Measurements from ENCODE around the gene CARHSP1.

CARHSP1 gene

DNA sequence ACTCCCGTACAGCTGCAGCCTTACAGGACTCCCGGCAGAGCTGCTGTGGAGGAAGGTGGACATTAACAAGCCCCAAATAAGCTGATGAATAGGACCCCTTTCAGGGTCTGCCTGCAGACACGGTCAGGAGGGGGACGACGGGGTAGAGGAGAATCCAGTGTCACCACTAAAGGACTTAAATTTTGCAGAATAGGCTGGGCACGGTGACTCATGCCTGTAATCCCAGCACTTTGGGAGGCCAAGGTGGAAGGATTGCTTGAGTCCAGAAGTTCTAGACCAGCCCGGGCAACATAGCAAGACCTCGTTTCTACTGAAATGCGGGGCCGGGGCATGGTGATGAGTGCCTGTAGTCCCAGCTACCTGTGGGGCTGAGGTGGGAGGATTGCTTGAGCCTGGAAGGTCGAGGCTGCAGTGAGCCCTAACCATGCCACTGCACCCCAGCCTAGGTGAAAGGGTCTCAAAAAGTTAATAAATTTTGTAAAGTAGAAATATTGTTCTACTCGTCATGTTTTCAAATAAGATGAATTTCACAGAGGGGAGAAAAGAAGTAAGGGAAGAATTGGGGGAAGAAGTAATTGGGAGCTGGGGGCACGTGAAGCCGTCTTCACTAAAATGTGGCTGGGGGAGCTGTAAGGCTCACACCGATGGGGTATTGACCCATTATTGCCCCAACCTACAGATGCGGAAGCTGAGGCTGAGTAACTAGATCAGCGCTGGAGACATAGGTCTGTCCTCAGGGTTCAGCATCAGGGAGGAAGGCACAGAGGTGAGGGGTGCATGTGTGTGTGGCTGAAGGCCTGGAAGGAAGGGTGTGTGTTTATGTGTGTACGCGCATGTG is 18.0 kb upstream of the CARHSP1 start:
- TF ChIP-seq ZBTB17 (tag by site-specific recombination; IDR thresholded peaks at IDR 0.05) (0 out of 2 replicates have a peak, but pooled peaks have one; percentile 21), GLIS1 (tag by site-specific recombination; IDR thresholded peaks at IDR 0.05) (peak; percentile 80), OSR2 (tag by site-specific recombination; IDR thresholded peaks at IDR 0.05) (no peak)
- POLR2A ChIA-PET = interaction anchor here (1.0 kb wide), 1 partner anchor 18 kb away, joined by 3 read pairs; the partner anchor contains the start of gene CARHSP1
- Histone ChIP-seq H3K9me3 (ENCODE audit: control insufficient read depth, insufficient read depth, low read depth, low read length) (no peaks in the 10 kb centered on the region), H3K27ac (ENCODE audit: extremely low read depth, low read depth, low read length) (no peak overlapping the region), H3K4me1 (ENCODE audit: control insufficient read depth, insufficient read depth, low read length) (no peaks in the 10 kb centered on the region), H3K4me3 (ENCODE audit: low read depth, low read length) (no peak overlapping the region), H3K36me3 (ENCODE audit: control insufficient read depth in 2 of 2, insufficient read depth in 1 of 2, low read length in 2 of 2) (peaks cover 5 to 43% of the 10 kb centered on the region in 2 experiments; a peak in 2 of 3 replicates)
- CTCF ChIA-PET = interaction anchor here (0.7 to 1.6 kb wide), 3 partner anchors 119 to 253 kb away, joined by 3 to 6 read pairs (median 3); no protein-coding TSS in a partner anchor

DNA sequence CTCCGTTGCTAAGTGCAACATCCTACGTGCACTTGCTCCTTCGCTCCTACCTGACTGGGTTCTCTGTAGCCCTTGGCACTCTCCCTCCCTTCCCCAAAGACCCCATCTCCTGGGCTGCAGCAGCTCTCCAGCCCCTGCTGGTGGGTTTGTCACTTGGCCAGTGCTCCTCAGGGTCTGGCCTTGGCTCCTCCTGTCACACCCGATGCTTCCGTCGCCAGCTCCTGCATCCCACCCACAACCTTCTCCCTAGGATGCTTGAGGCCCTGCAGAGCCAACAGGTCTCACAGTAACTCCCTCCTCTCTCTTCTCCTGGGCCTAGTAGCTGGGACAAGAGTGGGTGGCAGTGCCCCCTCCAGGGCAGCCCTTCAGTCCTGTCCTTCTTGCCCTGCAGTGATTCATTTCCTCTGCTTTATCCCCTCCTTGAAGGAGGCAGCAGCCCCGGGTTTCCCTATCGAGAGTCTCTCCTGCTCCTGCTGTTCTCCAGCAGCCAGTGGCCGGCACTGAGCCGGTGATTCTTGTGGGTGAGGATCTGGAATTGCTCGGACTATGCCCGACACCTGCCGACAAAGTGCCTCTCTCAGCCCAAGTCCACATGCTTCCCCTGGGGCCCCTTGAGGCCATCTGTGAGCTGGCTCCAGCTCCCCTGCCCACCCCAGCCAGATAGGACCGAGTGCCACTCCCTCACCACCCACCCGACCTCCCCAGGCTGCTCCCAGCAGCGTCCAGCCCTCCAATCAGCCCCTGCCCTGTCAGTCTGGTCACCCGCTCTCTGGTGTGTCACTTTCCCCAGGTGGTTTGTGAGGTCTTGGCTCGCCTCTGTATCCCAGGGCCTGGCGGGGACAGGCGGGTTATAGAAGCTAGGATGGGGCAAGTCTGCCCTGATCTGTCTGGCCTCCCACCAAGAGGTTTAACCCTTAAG is 17.1 kb upstream of the CARHSP1 start:
- CTCF ChIA-PET = interaction anchor here (0.5 to 1.6 kb wide), 5 partner anchors 12 to 319 kb away, joined by 3 to 6 read pairs (median 4); no protein-coding TSS in a partner anchor
- Histone ChIP-seq H3K36me3 (ENCODE audit: control insufficient read depth in 2 of 2, insufficient read depth in 1 of 2, low read length in 2 of 2) (peaks cover under 1 to 34% of the 10 kb centered on the region in 2 experiments; a peak in 2 of 3 replicates), H3K4me1 (ENCODE audit: control insufficient read depth, insufficient read depth, low read length) (no peaks in the 10 kb centered on the region), H3K27ac (ENCODE audit: extremely low read depth, low read depth, low read length) (no peak overlapping the region), H3K9me3 (ENCODE audit: control insufficient read depth, insufficient read depth, low read depth, low read length) (no peaks in the 10 kb centered on the region), H3K4me3 (ENCODE audit: low read depth, low read length) (no peak overlapping the region)
- peak; percentile 56 for TF ChIP-seq GLIS2 (tag by site-specific recombination; IDR thresholded peaks at IDR 0.05)
- 0 out of 2 replicates have a peak, but pooled peaks have one; percentile 15 for TF ChIP-seq ZNF341 (tag by site-specific recombination; IDR thresholded peaks at IDR 0.05; ENCODE audit: low read depth)
- peak; percentile 50; the same call in 1 of the 2 replicates for TF ChIP-seq ZFHX2 (tag by site-specific recombination; conservative IDR thresholded peaks at IDR 0.05)
- no peak for TF ChIP-seq TRIM28 (IDR thresholded peaks at IDR 0.05; ENCODE audit: borderline replicate concordance, low read length)
- TF ChIP-seq ZIC2 (tag by site-specific recombination; IDR thresholded peaks at IDR 0.05) = peak; percentile 73
- TF ChIP-seq SP2 (tag by site-specific recombination; IDR thresholded peaks at IDR 0.05) = no peak
- TF ChIP-seq OSR2 (tag by site-specific recombination; IDR thresholded peaks at IDR 0.05) = no peak
- TF ChIP-seq SCRT2 (tag by site-specific recombination; IDR thresholded peaks at IDR 0.05) = peak; percentile 43
- TF ChIP-seq ZNF837 (tag by site-specific recombination; IDR thresholded peaks at IDR 0.05) = no peak
- peak; percentile 51; the same call in 1 of the 2 replicates for TF ChIP-seq EGR2 (tag by site-specific recombination; IDR thresholded peaks at IDR 0.05; ENCODE audit: low read depth)
- TF ChIP-seq GLIS1 (tag by site-specific recombination; IDR thresholded peaks at IDR 0.05) = peak; percentile 90
- TF ChIP-seq, protein P1, sequence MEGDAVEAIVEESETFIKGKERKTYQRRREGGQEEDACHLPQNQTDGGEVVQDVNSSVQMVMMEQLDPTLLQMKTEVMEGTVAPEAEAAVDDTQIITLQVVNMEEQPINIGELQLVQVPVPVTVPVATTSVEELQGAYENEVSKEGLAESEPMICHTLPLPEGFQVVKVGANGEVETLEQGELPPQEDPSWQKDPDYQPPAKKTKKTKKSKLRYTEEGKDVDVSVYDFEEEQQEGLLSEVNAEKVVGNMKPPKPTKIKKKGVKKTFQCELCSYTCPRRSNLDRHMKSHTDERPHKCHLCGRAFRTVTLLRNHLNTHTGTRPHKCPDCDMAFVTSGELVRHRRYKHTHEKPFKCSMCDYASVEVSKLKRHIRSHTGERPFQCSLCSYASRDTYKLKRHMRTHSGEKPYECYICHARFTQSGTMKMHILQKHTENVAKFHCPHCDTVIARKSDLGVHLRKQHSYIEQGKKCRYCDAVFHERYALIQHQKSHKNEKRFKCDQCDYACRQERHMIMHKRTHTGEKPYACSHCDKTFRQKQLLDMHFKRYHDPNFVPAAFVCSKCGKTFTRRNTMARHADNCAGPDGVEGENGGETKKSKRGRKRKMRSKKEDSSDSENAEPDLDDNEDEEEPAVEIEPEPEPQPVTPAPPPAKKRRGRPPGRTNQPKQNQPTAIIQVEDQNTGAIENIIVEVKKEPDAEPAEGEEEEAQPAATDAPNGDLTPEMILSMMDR (tag by site-specific recombination; IDR thresholded peaks at IDR 0.05) = peak; percentile 31; the same call in 1 of the 2 replicates
- POLR2A ChIA-PET = interaction anchor here (1.0 kb wide), 1 partner anchor 17 kb away, joined by 3 read pairs; the partner anchor contains the start of gene CARHSP1

DNA sequence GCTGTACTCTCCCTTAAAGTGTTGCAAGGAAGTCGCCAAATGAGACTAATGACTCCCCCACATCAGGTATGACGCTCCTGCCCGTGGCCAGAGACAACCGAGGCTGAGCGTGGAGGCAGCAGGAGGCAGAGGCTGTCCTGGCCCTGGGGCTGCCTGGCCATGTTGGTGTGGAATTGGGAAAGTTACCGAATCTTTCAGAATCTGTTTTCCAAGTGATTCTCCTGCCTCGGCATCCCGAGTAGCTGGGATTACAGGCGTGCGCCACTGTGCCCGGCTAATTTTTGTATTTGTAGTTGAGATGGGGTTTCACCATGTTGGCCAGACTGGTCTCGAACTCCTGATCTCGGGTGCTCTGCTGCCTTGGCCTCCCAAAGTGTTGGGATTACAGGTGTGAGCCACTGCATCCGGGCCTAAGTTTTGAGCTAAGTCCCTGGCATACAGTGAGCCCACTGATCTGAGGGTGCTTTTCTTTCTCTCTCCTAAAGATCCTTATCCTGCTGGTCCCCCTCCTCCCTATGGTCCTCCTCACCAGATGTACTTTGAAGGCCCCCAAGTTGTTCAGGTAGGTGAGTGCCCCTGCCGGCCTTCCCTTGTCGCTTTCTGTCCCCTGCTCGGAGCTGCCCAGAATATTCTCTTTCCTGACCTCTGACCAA is 14.0 kb upstream of the CARHSP1 start:
- H3K4me3 ChIP-seq (ENCODE audit: low read depth, low read length) = no peak overlapping the region
- H3K36me3 ChIP-seq (ENCODE audit: control insufficient read depth in 2 of 2, insufficient read depth in 1 of 2, low read length in 2 of 2) = peaks cover 0 to 8% of the 10 kb centered on the region in 2 experiments; a peak in 1 of 3 replicates
- POLR2A ChIA-PET = interaction anchor here (2.9 kb wide), 1 partner anchor 14 kb away, joined by 17 read pairs; the partner anchor contains the start of gene CARHSP1
- H3K27ac ChIP-seq (ENCODE audit: extremely low read depth, low read depth, low read length) = no peak overlapping the region
- H3K4me1 ChIP-seq (ENCODE audit: control insufficient read depth, insufficient read depth, low read length) = no peaks in the 10 kb centered on the region
- no peaks in the 10 kb centered on the region for H3K9me3 ChIP-seq (ENCODE audit: control insufficient read depth, insufficient read depth, low read depth, low read length)
- CTCF ChIA-PET = interaction anchor here (0.6 to 3.4 kb wide), 3 partner anchors 9 to 25 kb away, joined by 3 to 30 read pairs (median 4); no protein-coding TSS in a partner anchor
- TF ChIP-seq ZNF510 (tag by site-specific recombination; IDR thresholded peaks at IDR 0.05; ENCODE audit: insufficient replicate concordance) (no peak), ZBTB8A (tag by site-specific recombination; IDR thresholded peaks at IDR 0.05) (no peak), ZNF138 (tag by site-specific recombination; IDR thresholded peaks at IDR 0.05; ENCODE audit: borderline replicate concordance) (no peak), ZNF707 (tag by site-specific recombination; IDR thresholded peaks at IDR 0.05) (no peak), GFI1B (tag by site-specific recombination; IDR thresholded peaks at IDR 0.05) (no peak)
- TF ChIP-seq, protein P2, sequence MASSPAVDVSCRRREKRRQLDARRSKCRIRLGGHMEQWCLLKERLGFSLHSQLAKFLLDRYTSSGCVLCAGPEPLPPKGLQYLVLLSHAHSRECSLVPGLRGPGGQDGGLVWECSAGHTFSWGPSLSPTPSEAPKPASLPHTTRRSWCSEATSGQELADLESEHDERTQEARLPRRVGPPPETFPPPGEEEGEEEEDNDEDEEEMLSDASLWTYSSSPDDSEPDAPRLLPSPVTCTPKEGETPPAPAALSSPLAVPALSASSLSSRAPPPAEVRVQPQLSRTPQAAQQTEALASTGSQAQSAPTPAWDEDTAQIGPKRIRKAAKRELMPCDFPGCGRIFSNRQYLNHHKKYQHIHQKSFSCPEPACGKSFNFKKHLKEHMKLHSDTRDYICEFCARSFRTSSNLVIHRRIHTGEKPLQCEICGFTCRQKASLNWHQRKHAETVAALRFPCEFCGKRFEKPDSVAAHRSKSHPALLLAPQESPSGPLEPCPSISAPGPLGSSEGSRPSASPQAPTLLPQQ (tag by site-specific recombination; IDR thresholded peaks at IDR 0.05) = no peak
- TF ChIP-seq, protein P3, sequence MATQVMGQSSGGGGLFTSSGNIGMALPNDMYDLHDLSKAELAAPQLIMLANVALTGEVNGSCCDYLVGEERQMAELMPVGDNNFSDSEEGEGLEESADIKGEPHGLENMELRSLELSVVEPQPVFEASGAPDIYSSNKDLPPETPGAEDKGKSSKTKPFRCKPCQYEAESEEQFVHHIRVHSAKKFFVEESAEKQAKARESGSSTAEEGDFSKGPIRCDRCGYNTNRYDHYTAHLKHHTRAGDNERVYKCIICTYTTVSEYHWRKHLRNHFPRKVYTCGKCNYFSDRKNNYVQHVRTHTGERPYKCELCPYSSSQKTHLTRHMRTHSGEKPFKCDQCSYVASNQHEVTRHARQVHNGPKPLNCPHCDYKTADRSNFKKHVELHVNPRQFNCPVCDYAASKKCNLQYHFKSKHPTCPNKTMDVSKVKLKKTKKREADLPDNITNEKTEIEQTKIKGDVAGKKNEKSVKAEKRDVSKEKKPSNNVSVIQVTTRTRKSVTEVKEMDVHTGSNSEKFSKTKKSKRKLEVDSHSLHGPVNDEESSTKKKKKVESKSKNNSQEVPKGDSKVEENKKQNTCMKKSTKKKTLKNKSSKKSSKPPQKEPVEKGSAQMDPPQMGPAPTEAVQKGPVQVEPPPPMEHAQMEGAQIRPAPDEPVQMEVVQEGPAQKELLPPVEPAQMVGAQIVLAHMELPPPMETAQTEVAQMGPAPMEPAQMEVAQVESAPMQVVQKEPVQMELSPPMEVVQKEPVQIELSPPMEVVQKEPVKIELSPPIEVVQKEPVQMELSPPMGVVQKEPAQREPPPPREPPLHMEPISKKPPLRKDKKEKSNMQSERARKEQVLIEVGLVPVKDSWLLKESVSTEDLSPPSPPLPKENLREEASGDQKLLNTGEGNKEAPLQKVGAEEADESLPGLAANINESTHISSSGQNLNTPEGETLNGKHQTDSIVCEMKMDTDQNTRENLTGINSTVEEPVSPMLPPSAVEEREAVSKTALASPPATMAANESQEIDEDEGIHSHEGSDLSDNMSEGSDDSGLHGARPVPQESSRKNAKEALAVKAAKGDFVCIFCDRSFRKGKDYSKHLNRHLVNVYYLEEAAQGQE (tag by site-specific recombination; IDR thresholded peaks at IDR 0.05) = no peak
